ENCODE data around the gene TTLL12.

GRCh38 chr22:43155789-43156188 lies 31.1 kb downstream of the TTLL12 start:
- TF ChIP-seq GATA2 (IDR thresholded peaks at IDR 0.05; ENCODE audit: low read depth, low read length) = no peak
- no peak for TF ChIP-seq GATA3 (IDR thresholded peaks at IDR 0.05; ENCODE audit: low read depth, low read length)
